Neural cell (in vitro differentiated cells): ENCODE data around the gene REPS1. TPM values are rescaled to one million over a fixed set of nuclear protein-coding genes. Genes with fewer than 3 reads are reported as not detected.

ENCODE experiments used
- H2AFZ ChIP-seq: fragments of 200-600, 300-800 bp; sonication (generic), shearing (Covaris generic); 2 replicates; pipeline ENCODE4 v1.6.0; 2014; ENCODE audit warnings: low read depth, mild to moderate bottlenecking, antibody characterized with exemption, low read length, moderate library complexity
- H3F3A ChIP-seq: fragments of 200-600 bp; shearing (Covaris generic); 2 replicates; pipeline ENCODE4 v1.6.1; 2016; ENCODE audit warnings: mild to moderate bottlenecking, moderate library complexity, mixed read lengths, antibody characterized with exemption, low read length; ENCODE audit not compliant: insufficient read depth, poor library complexity, severe bottlenecking
- H3K27ac ChIP-seq: fragments of 200-600, 300-800 bp; sonication (generic), shearing (Covaris generic); 2 replicates; pipeline ENCODE4 v1.5.1; 2014; ENCODE audit warnings: mild to moderate bottlenecking, low read length, moderate library complexity
- H3K27me3 ChIP-seq: fragments of 300-800, 200-600 bp; sonication (generic), shearing (Covaris generic); 2 replicates; pipeline ENCODE4 v1.6.0; 2014; ENCODE audit warnings: mild to moderate bottlenecking, low read depth, low read length, moderate library complexity; ENCODE audit not compliant: insufficient read depth
- H3K36me3 ChIP-seq: fragments of 300-800, 200-600 bp; sonication (generic), shearing (Covaris generic); 2 replicates; pipeline ENCODE4 v1.5.1; 2014; ENCODE audit warnings: mild to moderate bottlenecking, antibody characterized with exemption, low read length, moderate library complexity; ENCODE audit not compliant: insufficient read depth
- H3K4me2 ChIP-seq: fragments of 300-800, 200-600 bp; sonication (generic), shearing (Covaris generic); 2 replicates; pipeline ENCODE4 v1.6.0; 2014; ENCODE audit warnings: mild to moderate bottlenecking, low read length
- H3K4me3 ChIP-seq: fragments of 300-800, 200-600 bp; sonication (generic), shearing (Covaris generic); 2 replicates; pipeline ENCODE4 v1.5.1; 2014; ENCODE audit warnings: mild to moderate bottlenecking, low read length, moderate library complexity
- H3K79me2 ChIP-seq: fragments of 200-600 bp; shearing (Covaris generic); replicated peaks from 2 replicates; pipeline ENCODE4 v1.6.0; 2014; ENCODE audit warnings: mild to moderate bottlenecking, low read length, moderate library complexity; ENCODE audit not compliant: insufficient read depth
- H3K9ac ChIP-seq: fragments of 300-800, 200-600 bp; sonication (generic), shearing (Covaris generic); 2 replicates; pipeline ENCODE4 v1.6.1; 2016; ENCODE audit warnings: mild to moderate bottlenecking, low read length, mixed read lengths
- H3K9me2 ChIP-seq: fragments of 200-600 bp; shearing (Covaris generic); 2 replicates; pipeline ENCODE4 v1.6.1; 2016; ENCODE audit warnings: mild to moderate bottlenecking, low read length, mixed read lengths; ENCODE audit not compliant: insufficient read depth
- H3K9me3 ChIP-seq: fragments of 200-600, 300-800 bp; sonication (generic), shearing (Covaris generic); 2 replicates; pipeline ENCODE4 v1.6.1; 2016; ENCODE audit warnings: mild to moderate bottlenecking, mixed run types, low read length, moderate library complexity, mixed read lengths
- H4K20me1 ChIP-seq: fragments of 200-600 bp; shearing (Covaris generic); 2 replicates; pipeline ENCODE4 v1.6.1; 2016; ENCODE audit warnings: mild to moderate bottlenecking, mixed run types; ENCODE audit not compliant: insufficient read depth
- EP300 ChIP-seq: fragments of 450-650 bp; conservative IDR thresholded peaks from 2 replicates; pipeline ENCODE4 v1.6.1; 2014; ENCODE audit warnings: antibody characterized with exemption, mild to moderate bottlenecking, moderate library complexity; ENCODE audit not compliant: poor library complexity, severe bottlenecking
- EZH2 ChIP-seq: fragments of 200-600, 300-800 bp; shearing (Covaris generic), sonication (generic); IDR thresholded peaks from 2 replicates; pipeline ENCODE4 v1.6.1; 2014; ENCODE audit warnings: antibody characterized with exemption, low read length, borderline replicate concordance, mild to moderate bottlenecking; ENCODE audit not compliant: insufficient read depth, poor library complexity, severe bottlenecking
- MXI1 ChIP-seq: fragments of 450-650 bp; conservative IDR thresholded peaks from 2 replicates; pipeline ENCODE4 v1.6.1; 2014; ENCODE audit warnings: antibody characterized with exemption, mild to moderate bottlenecking; ENCODE audit not compliant: poor library complexity, severe bottlenecking
- POLR2AphosphoS5 ChIP-seq: IDR thresholded peaks from 2 replicates; pipeline ENCODE4 v1.6.1; 2012
- RAD21 ChIP-seq: fragments of 450-650 bp; conservative IDR thresholded peaks from 2 replicates; pipeline ENCODE4 v1.6.1; 2014; ENCODE audit warnings: antibody characterized with exemption, mild to moderate bottlenecking, moderate library complexity
- SMC3 ChIP-seq: fragments of 450-650 bp; conservative IDR thresholded peaks from 2 replicates; pipeline ENCODE4 v1.6.1; 2014; ENCODE audit warnings: antibody characterized with exemption, mild to moderate bottlenecking, moderate library complexity; ENCODE audit not compliant: poor library complexity
- TAF1 ChIP-seq: IDR thresholded peaks from 2 replicates; pipeline ENCODE4 v1.6.1; 2012; ENCODE audit warnings: low read depth
- polyA plus RNA-seq: library from polyadenylated mRNA; depleted of rRNA; stranded (reverse); fragments of >200 nt; gene quantifications from 2 replicates; pipeline ENCODE4 v1.2.3, GENCODE V29; 2014
- TF ChIP-seq, protein P1 (sequence below): IDR thresholded peaks from 2 replicates; pipeline ENCODE4 v1.6.1; 2012; ENCODE audit warnings: borderline replicate concordance
- TF ChIP-seq, protein P2 (sequence below): fragments of 450-650 bp; IDR thresholded peaks from 2 replicates; pipeline ENCODE4 v1.5.1; 2014; ENCODE audit warnings: antibody characterized with exemption, mild to moderate bottlenecking, moderate library complexity; ENCODE audit not compliant: poor library complexity, severe bottlenecking

The REPS1 gene
- polyA plus RNA-seq, 1 donor from 2014 or later: 64.9 TPM

GRCh38 chr6:139019722-139020121 is 31.7 kb upstream of the REPS1 start:
- Histone ChIP-seq H3K27me3 (no peaks in the 10 kb centered on the region), H3F3A (no peaks in the 10 kb centered on the region), H3K79me2 (no peaks in the 10 kb centered on the region), H3K9ac (no peak overlapping the region), H3K9me3 (no peaks in the 10 kb centered on the region), H3K27ac (no peak overlapping the region), H3K9me2 (no peaks in the 10 kb centered on the region), H3K4me2 (no peak overlapping the region), H3K4me3 (no peak overlapping the region), H2AFZ (no peak overlapping the region), H3K36me3 (no peaks in the 10 kb centered on the region), H4K20me1 (no peaks in the 10 kb centered on the region)
- TF ChIP-seq, protein P1, sequence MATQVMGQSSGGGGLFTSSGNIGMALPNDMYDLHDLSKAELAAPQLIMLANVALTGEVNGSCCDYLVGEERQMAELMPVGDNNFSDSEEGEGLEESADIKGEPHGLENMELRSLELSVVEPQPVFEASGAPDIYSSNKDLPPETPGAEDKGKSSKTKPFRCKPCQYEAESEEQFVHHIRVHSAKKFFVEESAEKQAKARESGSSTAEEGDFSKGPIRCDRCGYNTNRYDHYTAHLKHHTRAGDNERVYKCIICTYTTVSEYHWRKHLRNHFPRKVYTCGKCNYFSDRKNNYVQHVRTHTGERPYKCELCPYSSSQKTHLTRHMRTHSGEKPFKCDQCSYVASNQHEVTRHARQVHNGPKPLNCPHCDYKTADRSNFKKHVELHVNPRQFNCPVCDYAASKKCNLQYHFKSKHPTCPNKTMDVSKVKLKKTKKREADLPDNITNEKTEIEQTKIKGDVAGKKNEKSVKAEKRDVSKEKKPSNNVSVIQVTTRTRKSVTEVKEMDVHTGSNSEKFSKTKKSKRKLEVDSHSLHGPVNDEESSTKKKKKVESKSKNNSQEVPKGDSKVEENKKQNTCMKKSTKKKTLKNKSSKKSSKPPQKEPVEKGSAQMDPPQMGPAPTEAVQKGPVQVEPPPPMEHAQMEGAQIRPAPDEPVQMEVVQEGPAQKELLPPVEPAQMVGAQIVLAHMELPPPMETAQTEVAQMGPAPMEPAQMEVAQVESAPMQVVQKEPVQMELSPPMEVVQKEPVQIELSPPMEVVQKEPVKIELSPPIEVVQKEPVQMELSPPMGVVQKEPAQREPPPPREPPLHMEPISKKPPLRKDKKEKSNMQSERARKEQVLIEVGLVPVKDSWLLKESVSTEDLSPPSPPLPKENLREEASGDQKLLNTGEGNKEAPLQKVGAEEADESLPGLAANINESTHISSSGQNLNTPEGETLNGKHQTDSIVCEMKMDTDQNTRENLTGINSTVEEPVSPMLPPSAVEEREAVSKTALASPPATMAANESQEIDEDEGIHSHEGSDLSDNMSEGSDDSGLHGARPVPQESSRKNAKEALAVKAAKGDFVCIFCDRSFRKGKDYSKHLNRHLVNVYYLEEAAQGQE: no peak
- TF ChIP-seq POLR2AphosphoS5 (no peak), SMC3 (no peak), EP300 (no peak), TAF1 (no peak), EZH2 (no peak), RAD21 (no peak), MXI1 (no peak)
- TF ChIP-seq, protein P2, sequence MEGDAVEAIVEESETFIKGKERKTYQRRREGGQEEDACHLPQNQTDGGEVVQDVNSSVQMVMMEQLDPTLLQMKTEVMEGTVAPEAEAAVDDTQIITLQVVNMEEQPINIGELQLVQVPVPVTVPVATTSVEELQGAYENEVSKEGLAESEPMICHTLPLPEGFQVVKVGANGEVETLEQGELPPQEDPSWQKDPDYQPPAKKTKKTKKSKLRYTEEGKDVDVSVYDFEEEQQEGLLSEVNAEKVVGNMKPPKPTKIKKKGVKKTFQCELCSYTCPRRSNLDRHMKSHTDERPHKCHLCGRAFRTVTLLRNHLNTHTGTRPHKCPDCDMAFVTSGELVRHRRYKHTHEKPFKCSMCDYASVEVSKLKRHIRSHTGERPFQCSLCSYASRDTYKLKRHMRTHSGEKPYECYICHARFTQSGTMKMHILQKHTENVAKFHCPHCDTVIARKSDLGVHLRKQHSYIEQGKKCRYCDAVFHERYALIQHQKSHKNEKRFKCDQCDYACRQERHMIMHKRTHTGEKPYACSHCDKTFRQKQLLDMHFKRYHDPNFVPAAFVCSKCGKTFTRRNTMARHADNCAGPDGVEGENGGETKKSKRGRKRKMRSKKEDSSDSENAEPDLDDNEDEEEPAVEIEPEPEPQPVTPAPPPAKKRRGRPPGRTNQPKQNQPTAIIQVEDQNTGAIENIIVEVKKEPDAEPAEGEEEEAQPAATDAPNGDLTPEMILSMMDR: no peak

DNA sequence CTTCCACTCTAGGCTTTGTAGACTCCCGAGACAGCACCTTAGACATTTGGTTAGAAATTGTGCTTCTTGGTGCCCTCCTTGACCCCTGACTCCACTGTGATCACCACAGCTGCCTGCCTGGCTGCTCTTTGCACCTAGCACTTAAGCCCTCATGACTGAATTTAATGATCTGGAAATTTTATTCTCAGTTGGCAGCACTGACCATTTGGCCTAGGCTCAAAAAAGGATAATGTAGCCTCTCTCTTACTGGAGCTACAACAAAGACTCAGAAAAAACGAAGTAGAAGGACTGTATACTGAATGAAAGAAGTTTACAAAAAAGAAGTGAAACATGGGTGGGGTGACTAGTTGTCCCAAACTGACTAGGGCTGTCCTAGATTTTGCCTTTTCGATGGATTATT is 29.2 kb upstream of the REPS1 start:
- no peak overlapping the region for H3K27ac ChIP-seq

More for the DNA sequence above, 29.2 kb upstream of the REPS1 start:
- H3K9ac ChIP-seq: no peak overlapping the region
- no peaks in the 10 kb centered on the region for H3K79me2 ChIP-seq
- H3K4me2 ChIP-seq: no peak overlapping the region
- H4K20me1 ChIP-seq: no peaks in the 10 kb centered on the region
- H3K27me3 ChIP-seq: no peaks in the 10 kb centered on the region
- no peak overlapping the region for H2AFZ ChIP-seq
- no peaks in the 10 kb centered on the region for H3K9me3 ChIP-seq
- no peaks in the 10 kb centered on the region for H3K9me2 ChIP-seq
- TF ChIP-seq EP300: no peak
- no peak for TF ChIP-seq SMC3
- TF ChIP-seq, protein P2: no peak
- no peak for TF ChIP-seq TAF1
- TF ChIP-seq, protein P1: no peak
- no peak for TF ChIP-seq POLR2AphosphoS5
- TF ChIP-seq MXI1: no peak
- no peak for TF ChIP-seq EZH2
- TF ChIP-seq RAD21: no peak
- H3K4me3 ChIP-seq: no peak overlapping the region
- H3F3A ChIP-seq: no peaks in the 10 kb centered on the region
- H3K36me3 ChIP-seq: no peaks in the 10 kb centered on the region
